ENCODE measurements around the gene ZDHHC11.
"Not testable (repeated sequence)": the region's sequence is repeated elsewhere in the genome, so short reads cannot be mapped to it uniquely, and the experiment has no call there.

ZDHHC11 gene

GRCh38 chr5:850511-851006, at the start of gene ZDHHC11:
ZDHHC11 (minus strand) TSS chr5:850986; CDS start chr5:850602, 384 bp downstream.
- no peak for DNase-seq

- no peak for DNase-seq
Observed at GRCh38 chr5:893711-894110, 42.9 kb upstream of the ZDHHC11 start.

GRCh38 chr5:893137-893506, 42.3 kb upstream of the ZDHHC11 start:
- DNase-seq = no peak

- peak; percentile 71 for DNase-seq
Observed at GRCh38 chr5:892394-893136, 41.8 kb upstream of the ZDHHC11 start, which contains the start of the genes BRD9 and TRIP13. BRD9 (minus strand) TSS chr5:892801; CDS start chr5:892657, 144 bp downstream. TRIP13 (plus strand) TSS chr5:892884; CDS start chr5:892999, 115 bp downstream.

GRCh38 chr5:891837-892393, 41.1 kb upstream of the ZDHHC11 start:
- no peak for DNase-seq

GRCh38 chr5:891117-891836, 40.5 kb upstream of the ZDHHC11 start:
- DNase-seq = no peak

- DNase-seq = no peak
Observed at GRCh38 chr5:889075-889710, 38.4 kb upstream of the ZDHHC11 start.

- DNase-seq = no peak
Observed at GRCh38 chr5:888638-889035, 37.9 kb upstream of the ZDHHC11 start.

- no peak for DNase-seq
Observed at GRCh38 chr5:887947-888637, 37.3 kb upstream of the ZDHHC11 start.

GRCh38 chr5:886716-887325, 36.0 kb upstream of the ZDHHC11 start:
- DNase-seq = no peak

GRCh38 chr5:886036-886435, 35.2 kb upstream of the ZDHHC11 start:
- no peak for DNase-seq

- no peak for DNase-seq
Observed at GRCh38 chr5:885529-885928, 34.7 kb upstream of the ZDHHC11 start.

GRCh38 chr5:885127-885442, 34.3 kb upstream of the ZDHHC11 start:
- DNase-seq = no peak

- no peak for DNase-seq
Observed at GRCh38 chr5:884345-885126, 33.8 kb upstream of the ZDHHC11 start.

- no peak for DNase-seq
Observed at GRCh38 chr5:883475-884181, 32.8 kb upstream of the ZDHHC11 start.

- DNase-seq = no peak
Observed at GRCh38 chr5:882253-883183, 31.7 kb upstream of the ZDHHC11 start.

GRCh38 chr5:881551-881935, 30.8 kb upstream of the ZDHHC11 start:
- DNase-seq = no peak

GRCh38 chr5:880816-881550, 30.2 kb upstream of the ZDHHC11 start:
- no peak for DNase-seq

GRCh38 chr5:878677-879076, 27.9 kb upstream of the ZDHHC11 start:
- DNase-seq = not testable (repeated sequence)
